Bone marrow (tissue), 2 donors: ENCODE data around the gene CARD8.

Experiments
- DNase-seq, 2 donors: peaks; one replicate each; lab custom pipeline; 2025; lab: John Stamatoyannopoulos, UW

The CARD8 gene

GRCh38 chr19:48206397-48207093 lies 49.2 kb downstream of the CARD8 start:
- no peak for DNase-seq

GRCh38 chr19:48203794-48204628 lies 51.7 kb downstream of the CARD8 start:
- peak; percentile 71 to 92 for DNase-seq

GRCh38 chr19:48203222-48203793 lies 52.4 kb downstream of the CARD8 start:
- DNase-seq: no peak

- no peak for DNase-seq
These were observed 58.6 kb downstream of the CARD8 start for GRCh38 chr19:48196933-48197665.

- no peak for DNase-seq
These were observed 59.4 kb downstream of the CARD8 start for GRCh38 chr19:48196321-48196763.

GRCh38 chr19:48194844-48195830 lies 60.6 kb downstream of the CARD8 start:
- no peak for DNase-seq

GRCh38 chr19:48194041-48194843 lies 61.5 kb downstream of the CARD8 start:
- no peak for DNase-seq

GRCh38 chr19:48192750-48193149 lies 63.0 kb downstream of the CARD8 start:
- no peak for DNase-seq

- DNase-seq: no peak
These were observed 64.8 kb downstream of the CARD8 start for GRCh38 chr19:48190885-48191284.

GRCh38 chr19:48190288-48190884 lies 65.3 kb downstream of the CARD8 start:
- no peak for DNase-seq

GRCh38 chr19:48186541-48186991 lies 69.1 kb downstream of the CARD8 start:
- no peak for DNase-seq

- no peak for DNase-seq
These were observed 69.7 kb downstream of the CARD8 start for GRCh38 chr19:48186015-48186414.

- no peak for DNase-seq
These were observed 72.4 kb downstream of the CARD8 start for GRCh38 chr19:48183356-48183755.

GRCh38 chr19:48182434-48182833 lies 73.3 kb downstream of the CARD8 start:
- no peak for DNase-seq

- DNase-seq: no peak
These were observed 74.2 kb downstream of the CARD8 start for GRCh38 chr19:48181505-48181904.

- DNase-seq: no peak
These were observed 79.5 kb downstream of the CARD8 start for GRCh38 chr19:48176226-48176625.

GRCh38 chr19:48175578-48175977 lies 80.1 kb downstream of the CARD8 start:
- DNase-seq: no peak

GRCh38 chr19:48174445-48175030 lies 81.2 kb downstream of the CARD8 start:
- DNase-seq: no peak

GRCh38 chr19:48171710-48172109 lies 84.0 kb downstream of the CARD8 start:
- no peak for DNase-seq
